Lower leg skin (tissue), 3 donors: ENCODE data around the gene SYT9.

Experiments used
- CTCF ChIP-seq, 3 donors: fragments of 450-650 bp; IDR thresholded peaks; one replicate each; pipeline ENCODE4 v1.5.1; 2016; ENCODE audit warnings: antibody characterized with exemption in 3 of 3, mild to moderate bottlenecking in 3 of 3, moderate library complexity in 2 of 3
- POLR2A ChIP-seq, 2 donors: fragments of 450-650 bp; IDR thresholded peaks; one replicate each; pipeline ENCODE4 v1.6.1; 2016 to 2017; ENCODE audit warnings: antibody characterized with exemption in 2 of 2, mild to moderate bottlenecking in 1 of 2, moderate library complexity in 1 of 2

- no peak for TF ChIP-seq POLR2A (IDR thresholded peaks at IDR 0.05)
- TF ChIP-seq CTCF (IDR thresholded peaks at IDR 0.05) = no peak
These were observed 178.8 kb downstream of the SYT9 start for GRCh38 chr11:7430496-7430895.
